K562 (cell line): ENCODE measurements around the gene PRCC. TPM values are rescaled to one million over a fixed set of nuclear protein-coding genes. Genes with fewer than 3 reads are reported as not detected.
A peak's percentile ranks its signal among the peaks of the same experiment; 100 is the strongest.

Experiments used
- AFF1 ChIP-seq, 2 experiments: fragments of 450-650 bp; IDR thresholded peaks; 2 replicates each; pipeline ENCODE4 v1.6.1; 2018; ENCODE audit warnings: mild to moderate bottlenecking in 2 of 2, low read depth in 1 of 2; ENCODE audit not compliant: partially characterized antibody in 2 of 2
- BACH1 ChIP-seq: fragments of 200-800 bp; sonication (Bioruptor generic); IDR thresholded peaks from 2 replicates; pipeline ENCODE4 v1.6.1; 2016; ENCODE audit warnings: missing genetic modification characterization, missing compliant biosample characterization
- GATA2 ChIP-seq: sonication (generic); formaldehyde crosslinking; IDR thresholded peaks from 2 replicates; pipeline ENCODE4 v1.4.0; 2020; ENCODE audit warnings: mild to moderate bottlenecking, missing genetic modification reagents
- KHSRP ChIP-seq: fragments of 450-650 bp; IDR thresholded peaks from 2 replicates; pipeline ENCODE4 v1.6.1; 2017
- MAFK ChIP-seq: IDR thresholded peaks from 2 replicates; pipeline ENCODE4 v1.6.1; 2011; ENCODE audit warnings: low read length, improper control_type of control experiment
- MAZ ChIP-seq, 2 experiments: fragments of 450-650 bp in 1 of 2; sonication (generic) in 1 of 2; formaldehyde crosslinking; IDR thresholded peaks in 1 of 2; conservative IDR thresholded peaks in 1 of 2; 2 replicates each; pipeline versions ENCODE4 v1.4.0 to v1.5.0; 2020; ENCODE audit warnings: mild to moderate bottlenecking in 1 of 2, missing genetic modification reagents in 1 of 2
- MXD1 ChIP-seq: fragments of 250-450 bp; sonication (Bioruptor Pico); IDR thresholded peaks from 2 replicates; pipeline ENCODE4 v1.8.0; 2021; ENCODE audit warnings: borderline replicate concordance, mild to moderate bottlenecking, moderate library complexity; ENCODE audit not compliant: poor library complexity, severe bottlenecking
- NR2C2 ChIP-seq, 2 experiments: fragments of 200-800 bp in 1 of 2; sonication (Bioruptor generic) in 1 of 2; sonication (generic) in 1 of 2; formaldehyde crosslinking in 1 of 2; IDR thresholded peaks; 2 replicates each; pipeline versions ENCODE4 v1.6.1 to v1.8.0; 2016 to 2022; ENCODE audit warnings: mild to moderate bottlenecking in 1 of 2, missing compliant biosample characterization in 1 of 2, missing genetic modification characterization in 1 of 2, missing genetic modification reagents in 1 of 2
- NRF1 ChIP-seq, 2 experiments: fragments of 450-650 bp; IDR thresholded peaks in 1 of 2; conservative IDR thresholded peaks in 1 of 2; 2 replicates each; pipeline ENCODE4 v1.6.1; 2014; ENCODE audit warnings: mild to moderate bottlenecking in 2 of 2
- POLR2AphosphoS5 ChIP-seq: IDR thresholded peaks from 2 replicates; pipeline ENCODE4 v1.6.1; 2011; ENCODE audit warnings: mild to moderate bottlenecking, low read depth, low read length, moderate library complexity; ENCODE audit not compliant: control insufficient read depth, insufficient read depth
- RNF219 ChIP-seq: fragments of 250-450 bp; sonication (Bioruptor Pico); IDR thresholded peaks from 2 replicates; pipeline ENCODE4 v1.5.0; 2022; ENCODE audit warnings: mild to moderate bottlenecking
- SMAD1 ChIP-seq: fragments of 150-350 bp; IDR thresholded peaks from 2 replicates; pipeline ENCODE4 v1.6.1; 2014; ENCODE audit warnings: low read length, low read depth; ENCODE audit not compliant: partially characterized antibody
- SMARCA4 ChIP-seq: fragments of 450-650 bp; IDR thresholded peaks from 2 replicates; pipeline ENCODE4 v1.6.1; 2016
- SMARCA5 ChIP-seq: fragments of 450-650 bp; IDR thresholded peaks from 2 replicates; pipeline ENCODE4 v1.6.1; 2016
- SUPT5H ChIP-seq: fragments of 450-650 bp; IDR thresholded peaks from 2 replicates; pipeline ENCODE4 v1.6.1; 2016
- TBP ChIP-seq: optimal IDR thresholded peaks from 2 replicates; pipeline ENCODE3; 2011; ENCODE audit warnings: low read depth, low read length, improper control_type of control experiment
- ZNF143 ChIP-seq: sonication (generic); formaldehyde crosslinking; IDR thresholded peaks from 2 replicates; pipeline ENCODE4 v1.9.0; 2022; ENCODE audit warnings: mild to moderate bottlenecking, missing genetic modification reagents
- ZNF174 ChIP-seq: fragments of 250-450 bp; sonication (Bioruptor Pico); IDR thresholded peaks from 2 replicates; pipeline ENCODE4 v1.4.0; 2020; ENCODE audit warnings: mild to moderate bottlenecking
- ZNF184 ChIP-seq: sonication (generic); formaldehyde crosslinking; IDR thresholded peaks from 2 replicates; pipeline ENCODE4 v1.5.0; 2020; ENCODE audit warnings: missing genetic modification reagents
- polyA plus RNA-seq, 8 experiments: library from polyadenylated mRNA; depleted of rRNA in 4 of 8; stranded (reverse) in 5 of 8; unstranded in 3 of 8; fragments of >200 nt; fragmentation: Nextera tagmentation in 2 of 8; fragmentation: Illumina TruSeq in 1 of 8; extraction: Ambion mirVana in 2 of 8; extraction: Trizol in 1 of 8; gene quantifications; 2 replicates each; pipeline versions ENCODE4 v1.2.1 to v1.2.3, GENCODE V29; 2011 to 2014; ENCODE audit warnings: inconsistent platforms in 1 of 8, missing spikeins in 1 of 8
- total RNA-seq, 7 experiments: library from RNA; depleted of rRNA in 6 of 7; stranded (reverse); fragments of >200 nt in 6 of 7; fragmentation: Illumina TruSeq in 2 of 7; extraction: Trizol in 2 of 7; gene quantifications; 2 replicates each; pipeline versions ENCODE4 v1.2.1 to v1.2.3, GENCODE V29; 2011 to 2021; ENCODE audit warnings: low replicate concordance in 1 of 7

The PRCC gene
- total and polyA plus RNA-seq, 9 of the 15 experiments (the other 6 are each of a cell fraction or from before 2014, with no cell fraction given): 23.9 to 201 (median 41.1) TPM

GRCh38 chr1:156816561-156817328 lies 49.4 kb downstream of the PRCC start, which contains the start of gene SH2D2A (continued):
- TF ChIP-seq NR2C2 (CRISPR knock-in tag; IDR thresholded peaks at IDR 0.05) (no peak), NR2C2 (tag; IDR thresholded peaks at IDR 0.05) (peak; percentile 59; the same call in 1 of the 2 replicates), MAZ (CRISPR knock-in tag; conservative IDR thresholded peaks at IDR 0.05 in 1 of 2, IDR thresholded peaks at IDR 0.05 in 1 of 2) (peak; percentile 21 to 72; a peak in 2 of 4 replicates), ZNF174 (CRISPR knock-in tag) (no peak), TBP (peak; percentile 56), SMARCA4 (peak; percentile 50), SMAD1 (peak; percentile 36), GATA2 (CRISPR knock-in tag) (no peak), BACH1 (tag) (0 out of 2 replicates have a peak, but pooled peaks have one; percentile 36), ZNF143 (CRISPR knock-in tag) (no peak), MAFK (peak; percentile 70), RNF219 (no peak), MXD1 (CRISPR knock-in tag) (no peak), ZNF184 (CRISPR knock-in tag) (no peak), POLR2AphosphoS5 (peak; percentile 34; the same call in 1 of the 2 replicates), SUPT5H (peak; percentile 53; the same call in 1 of the 2 replicates), SMARCA5 (peak; percentile 74; the same call in 1 of the 2 replicates), KHSRP (no peak), NRF1 (conservative IDR thresholded peaks at IDR 0.05 in 1 of 2, IDR thresholded peaks at IDR 0.05 in 1 of 2) (0 out of 4 replicates have a peak, but pooled peaks of 1 of the 2 experiments have one; percentile 22), AFF1 (IDR thresholded peaks at IDR 0.05; ENCODE audit: low read depth in 1 of 2, partially characterized antibody in 2 of 2) (peak in 1 of 2 experiments; percentile 42)
